ENCODE measurements around the gene PIK3CB.

DNA sequence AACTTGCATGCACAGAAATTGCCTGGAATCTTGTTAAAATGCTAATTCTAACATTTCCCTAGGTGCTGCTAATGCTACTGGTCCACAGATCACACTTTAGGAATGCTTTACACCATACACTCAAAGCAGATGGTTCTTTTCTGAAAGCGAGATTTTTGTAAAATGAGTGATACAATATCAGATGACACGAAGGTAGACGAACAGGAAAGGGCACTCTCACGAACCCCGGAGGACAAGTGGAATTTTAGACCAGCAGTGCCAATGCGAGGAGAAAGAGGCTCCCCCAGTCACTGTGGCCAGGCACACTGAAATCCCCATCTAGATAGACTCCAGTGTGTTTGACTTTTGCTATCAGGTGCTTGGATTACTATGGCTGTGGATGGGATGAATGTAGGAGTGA, 205.2 kb downstream of the PIK3CB start:
- TF ChIP-seq, protein P1, sequence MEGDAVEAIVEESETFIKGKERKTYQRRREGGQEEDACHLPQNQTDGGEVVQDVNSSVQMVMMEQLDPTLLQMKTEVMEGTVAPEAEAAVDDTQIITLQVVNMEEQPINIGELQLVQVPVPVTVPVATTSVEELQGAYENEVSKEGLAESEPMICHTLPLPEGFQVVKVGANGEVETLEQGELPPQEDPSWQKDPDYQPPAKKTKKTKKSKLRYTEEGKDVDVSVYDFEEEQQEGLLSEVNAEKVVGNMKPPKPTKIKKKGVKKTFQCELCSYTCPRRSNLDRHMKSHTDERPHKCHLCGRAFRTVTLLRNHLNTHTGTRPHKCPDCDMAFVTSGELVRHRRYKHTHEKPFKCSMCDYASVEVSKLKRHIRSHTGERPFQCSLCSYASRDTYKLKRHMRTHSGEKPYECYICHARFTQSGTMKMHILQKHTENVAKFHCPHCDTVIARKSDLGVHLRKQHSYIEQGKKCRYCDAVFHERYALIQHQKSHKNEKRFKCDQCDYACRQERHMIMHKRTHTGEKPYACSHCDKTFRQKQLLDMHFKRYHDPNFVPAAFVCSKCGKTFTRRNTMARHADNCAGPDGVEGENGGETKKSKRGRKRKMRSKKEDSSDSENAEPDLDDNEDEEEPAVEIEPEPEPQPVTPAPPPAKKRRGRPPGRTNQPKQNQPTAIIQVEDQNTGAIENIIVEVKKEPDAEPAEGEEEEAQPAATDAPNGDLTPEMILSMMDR (IDR thresholded peaks at IDR 0.05): no peak
- TF ChIP-seq ZFX (IDR thresholded peaks at IDR 0.05; ENCODE audit: borderline replicate concordance): no peak

Measured in 22Rv1 (cell line).